Right lobe of liver (tissue), 6 donors: ENCODE results near the gene ADGRF3. TPM values are rescaled to one million over a fixed set of nuclear protein-coding genes. Genes with fewer than 3 reads are reported as not detected.
"Not testable (repeated sequence)": the region's sequence is repeated elsewhere in the genome, so short reads cannot be mapped to it uniquely, and the experiment has no call there.

ENCODE experiments used
- ATAC-seq, 4 donors: fragments of 200-7000 bp; cut with Tn5 transposase; one replicate each; pipeline ENCODE4 v1.9.1; 2020; ENCODE audit warnings: mild to moderate bottlenecking in 4 of 4, moderate library complexity in 4 of 4
- DNase-seq, 3 donors: peaks; one replicate each; pipeline ENCODE4 v3.0.0-alpha.2; 2020
- H3K27ac ChIP-seq, 3 donors: fragments of 200-600 bp; one replicate each; pipeline ENCODE4 v1.8.0; 2022
- H3K27me3 ChIP-seq, 2 donors: fragments of 200-600 bp; one replicate each; pipeline ENCODE4 v1.8.0; 2022
- H3K36me3 ChIP-seq, 4 donors: fragments of 200-600 bp; sonication (generic) in 1 of 4; one replicate each; pipeline versions ENCODE4 v1.5.1 to v1.8.0; 2017 to 2022; ENCODE audit warnings: control low read depth in 1 of 4
- H3K4me1 ChIP-seq, 4 donors: fragments of 200-600 bp; sonication (generic) in 1 of 4; one replicate each; pipeline versions ENCODE4 v1.5.1 to v1.8.0; 2017 to 2022; ENCODE audit warnings: control low read depth in 1 of 4
- H3K4me3 ChIP-seq, 3 donors: fragments of 200-600 bp; one replicate each; pipeline ENCODE4 v1.8.0; 2022
- H3K9me3 ChIP-seq, 4 donors: fragments of 200-600 bp; sonication (generic) in 1 of 4; one replicate each; pipeline versions ENCODE4 v1.5.1 to v1.8.0; 2017 to 2022; ENCODE audit warnings: control low read depth in 1 of 4
- POLR2A ChIP-seq: fragments of 450-650 bp; IDR thresholded peaks from one replicate; pipeline ENCODE4 v1.6.1; 2017; ENCODE audit warnings: antibody characterized with exemption, mild to moderate bottlenecking
- WGBS: methylation state at CpG from one replicate; pipeline ENCODE4 v1.1.6; 2018; ENCODE audit warnings: low coverage, low lambda C conversion rate; ENCODE audit not compliant: insufficient coverage; ENCODE audit errors: missing lambda C conversion rate; 5-methylcytosine and 5-hydroxymethylcytosine counted together
- intact Hi-C, 2 donors: fragments of 100-400 bp; cut with DNase I; formaldehyde crosslinking; loops; one replicate each; pipeline versions ENCODE4 v1.11.2 to v1.14.1; 2022
- total RNA-seq, 6 experiments: library from RNA; depleted of rRNA in 2 of 6; stranded (reverse); fragments of >200 nt in 2 of 6; fragmentation: NEBNext Ultra II Directional in 3 of 6; extraction: Animal tissue kit (Norgen Biotek cat#: 25700) in 3 of 6; gene quantifications; one replicate each; pipeline versions ENCODE4 v1.1.0 to v1.2.4, GENCODE V29; 2016 to 2023
- TF ChIP-seq, protein P1 (sequence below), 4 donors: fragments of 200-600 bp in 3 of 4; fragments of 450-650 bp in 1 of 4; IDR thresholded peaks; one replicate each; pipeline versions ENCODE4 v1.5.1 to v1.8.0; 2016 to 2022; ENCODE audit warnings: antibody characterized with exemption in 4 of 4, mild to moderate bottlenecking in 2 of 4
- donor health status: DM: no; HTN: yes; CAD: no.
- donor health status: DM: no; HTN: no; CAD: no.
- donor health status: DM: no; HTN: no; CAD: no.
- donor health status: DM: no; HTN: yes; CAD: no.
- donor health status: DM: no; HTN: yes; CAD: no.

ADGRF3 gene
- total RNA-seq, 6 experiments from 2014 or later = 0.07 to 0.51 (median 0.15) TPM; not detected in 3

DNA sequence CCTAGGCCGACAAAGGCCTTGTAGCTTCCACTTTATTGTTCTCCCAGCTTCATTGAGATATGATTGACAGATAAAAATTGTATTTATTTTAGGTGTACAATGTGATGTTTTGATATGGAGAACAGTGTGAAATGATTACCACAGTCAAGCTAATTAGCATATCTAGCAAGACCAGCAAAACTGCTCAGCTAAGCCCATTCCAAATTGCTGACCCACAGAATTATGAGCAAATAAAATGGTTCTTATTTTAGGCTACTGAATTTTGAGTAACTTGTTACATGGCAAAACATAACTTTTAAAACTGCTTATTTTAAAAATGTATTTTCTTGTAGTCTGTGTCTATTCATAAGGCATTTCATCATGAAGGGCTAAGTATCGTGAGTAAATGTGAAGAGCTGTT is 9.3 kb downstream of the ADGRF3 start:
- H3K27me3 ChIP-seq = no peaks in the 10 kb centered on the region
- no peak for DNase-seq
- 85% methylated on average over 2 of the region's 2 CpGs for WGBS
- no peaks in the 10 kb centered on the region for H3K9me3 ChIP-seq
- no peak overlapping the region for H3K4me3 ChIP-seq
- intact Hi-C loops = loop anchor here in 1 of 2 donors (10.0 kb wide), 1 partner anchor 102 kb away; no protein-coding TSS in a partner anchor
- H3K4me1 ChIP-seq = no peaks in the 10 kb centered on the region
- H3K36me3 ChIP-seq = peaks cover 0 to 1% (median 0%) of the 10 kb centered on the region in 4 donors
- no peak for ATAC-seq
- H3K27ac ChIP-seq = no peak overlapping the region
- no peak for TF ChIP-seq POLR2A
- TF ChIP-seq, protein P1, sequence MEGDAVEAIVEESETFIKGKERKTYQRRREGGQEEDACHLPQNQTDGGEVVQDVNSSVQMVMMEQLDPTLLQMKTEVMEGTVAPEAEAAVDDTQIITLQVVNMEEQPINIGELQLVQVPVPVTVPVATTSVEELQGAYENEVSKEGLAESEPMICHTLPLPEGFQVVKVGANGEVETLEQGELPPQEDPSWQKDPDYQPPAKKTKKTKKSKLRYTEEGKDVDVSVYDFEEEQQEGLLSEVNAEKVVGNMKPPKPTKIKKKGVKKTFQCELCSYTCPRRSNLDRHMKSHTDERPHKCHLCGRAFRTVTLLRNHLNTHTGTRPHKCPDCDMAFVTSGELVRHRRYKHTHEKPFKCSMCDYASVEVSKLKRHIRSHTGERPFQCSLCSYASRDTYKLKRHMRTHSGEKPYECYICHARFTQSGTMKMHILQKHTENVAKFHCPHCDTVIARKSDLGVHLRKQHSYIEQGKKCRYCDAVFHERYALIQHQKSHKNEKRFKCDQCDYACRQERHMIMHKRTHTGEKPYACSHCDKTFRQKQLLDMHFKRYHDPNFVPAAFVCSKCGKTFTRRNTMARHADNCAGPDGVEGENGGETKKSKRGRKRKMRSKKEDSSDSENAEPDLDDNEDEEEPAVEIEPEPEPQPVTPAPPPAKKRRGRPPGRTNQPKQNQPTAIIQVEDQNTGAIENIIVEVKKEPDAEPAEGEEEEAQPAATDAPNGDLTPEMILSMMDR (IDR thresholded peaks at IDR 0.05) = no peak

DNA sequence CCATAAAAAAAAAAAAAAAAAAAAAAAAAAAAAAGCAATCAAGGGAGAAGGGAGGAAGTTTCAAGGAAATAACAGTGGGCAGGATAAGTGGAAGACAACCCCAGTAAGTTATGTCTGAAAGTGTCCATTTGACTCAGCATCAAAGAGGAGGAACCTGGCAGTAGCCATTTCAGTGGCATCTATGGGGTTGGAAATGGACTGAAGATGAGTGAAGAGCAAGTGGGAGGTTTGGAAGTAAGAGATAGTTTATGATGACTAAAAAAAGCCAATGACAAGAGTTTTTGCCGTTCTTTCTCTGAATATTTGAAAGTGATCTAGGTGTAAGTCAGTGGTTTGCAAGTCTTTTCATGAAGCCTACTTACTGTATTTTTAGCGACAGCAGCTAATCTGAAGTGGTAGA is 9.9 kb downstream of the ADGRF3 start:
- Histone ChIP-seq H3K27ac (no peak overlapping the region), H3K9me3 (no peaks in the 10 kb centered on the region), H3K36me3 (peaks cover 0 to 1% (median 0%) of the 10 kb centered on the region in 4 donors), H3K4me3 (no peak overlapping the region), H3K4me1 (no peaks in the 10 kb centered on the region), H3K27me3 (no peaks in the 10 kb centered on the region)
- no peak for TF ChIP-seq POLR2A
- TF ChIP-seq, protein P1 (IDR thresholded peaks at IDR 0.05) = no peak
- no peak for ATAC-seq
- intact Hi-C loops = loop anchor here in 1 of 2 donors (10.0 kb wide), 1 partner anchor 102 kb away; no protein-coding TSS in a partner anchor
- DNase-seq = no peak
- 85% methylated on average over 2 of the region's 2 CpGs for WGBS

DNA sequence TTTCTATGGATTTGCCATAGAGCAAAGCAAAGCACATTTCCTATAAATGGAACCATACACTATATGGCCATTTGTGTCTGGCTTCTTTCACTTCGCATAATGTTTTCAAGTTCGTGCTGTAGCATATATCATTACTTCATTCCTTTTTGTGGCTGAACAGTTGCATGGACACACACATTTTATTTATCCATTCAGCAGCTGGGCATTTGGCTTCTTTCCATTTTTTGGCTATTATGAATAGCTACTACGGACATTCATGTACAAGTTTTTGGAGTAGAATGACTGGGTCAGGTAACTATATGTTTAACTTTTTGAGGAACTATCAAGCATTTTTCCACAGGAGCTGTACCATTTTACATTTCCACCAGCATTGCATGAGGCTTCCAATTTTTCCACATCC is 11.4 kb downstream of the ADGRF3 start:
- Histone ChIP-seq H3K27ac (no peak overlapping the region), H3K4me3 (no peak overlapping the region), H3K27me3 (no peaks in the 10 kb centered on the region), H3K9me3 (no peaks in the 10 kb centered on the region), H3K36me3 (peaks cover 0 to 1% (median 0%) of the 10 kb centered on the region in 4 donors), H3K4me1 (no peaks in the 10 kb centered on the region)
- ATAC-seq (no peak), DNase-seq (no peak)
- intact Hi-C loops = loop anchor here in 1 of 2 donors (10.0 kb wide), 1 partner anchor 100 kb away; no protein-coding TSS in a partner anchor
- no peak for TF ChIP-seq POLR2A
- TF ChIP-seq, protein P1 (IDR thresholded peaks at IDR 0.05) = no peak
- WGBS = 67% methylated on average over 3 of the region's 3 CpGs

DNA sequence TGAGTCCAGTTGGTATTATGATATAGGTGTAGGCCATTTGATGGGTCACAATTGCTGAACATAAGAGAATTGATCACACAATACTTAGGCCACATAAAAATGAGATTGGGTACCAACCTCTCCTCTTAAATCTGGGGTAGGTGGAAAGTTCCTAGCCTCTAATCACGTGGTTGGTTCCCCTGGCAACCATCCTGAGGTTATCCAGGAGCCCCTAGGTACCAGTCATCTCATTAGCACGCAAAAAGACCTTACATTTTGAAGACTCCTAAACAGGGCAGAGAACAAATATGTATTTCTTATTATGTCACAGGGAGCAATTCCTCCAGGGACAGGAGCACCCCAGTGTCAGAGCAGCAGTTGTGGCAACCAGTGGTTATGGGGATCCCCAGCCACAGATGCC is 13.3 kb downstream of the ADGRF3 start:
- WGBS = 71% methylated on average over 1 of the region's 2 CpGs
- Histone ChIP-seq H3K9me3 (no peaks in the 10 kb centered on the region), H3K27me3 (no peaks in the 10 kb centered on the region), H3K4me3 (no peak overlapping the region), H3K27ac (no peak overlapping the region), H3K36me3 (no peaks in the 10 kb centered on the region), H3K4me1 (no peaks in the 10 kb centered on the region)
- DNase-seq (no peak), ATAC-seq (no peak)
- intact Hi-C loops = loop anchor here in 1 of 2 donors (10.0 kb wide), 1 partner anchor 98 kb away; no protein-coding TSS in a partner anchor
- no peak for TF ChIP-seq POLR2A
- TF ChIP-seq, protein P1 (IDR thresholded peaks at IDR 0.05) = no peak

DNA sequence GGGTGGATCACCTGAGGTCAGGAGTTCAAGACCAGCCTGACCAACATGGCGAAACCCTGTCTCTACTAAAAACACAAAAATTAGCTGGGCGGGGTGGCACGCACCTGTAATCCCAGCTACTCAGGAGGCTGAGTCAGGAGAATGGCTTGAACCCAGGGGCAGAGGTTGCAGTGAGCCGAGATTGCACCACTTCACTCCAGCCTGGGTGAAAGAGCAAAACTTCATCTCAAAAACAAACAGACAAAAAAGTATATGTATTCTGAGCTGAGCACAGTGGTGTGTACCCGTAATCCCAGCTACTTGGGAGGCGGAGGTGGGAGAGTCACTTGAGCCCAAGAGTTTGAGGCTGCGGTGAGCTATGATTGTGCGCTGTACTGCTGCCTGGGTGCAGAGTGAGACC is 15.3 kb downstream of the ADGRF3 start:
- H3K27ac ChIP-seq, H3K4me3 ChIP-seq, H3K27me3 ChIP-seq, ATAC-seq, DNase-seq, H3K9me3 ChIP-seq, H3K4me1 ChIP-seq, H3K36me3 ChIP-seq: not testable (repeated sequence)
- 72% methylated on average over 3 of the region's 8 CpGs for WGBS
- intact Hi-C loops = loop anchor here in 1 of 2 donors (10.0 kb wide), 1 partner anchor 97 kb away; no protein-coding TSS in a partner anchor
